GM19468 (cell line): ENCODE data around the gene PYROXD2.

Experiments
- ATAC-seq: cut with Tn5 transposase; IDR thresholded peaks from one replicate; pipeline ENCODE4 v1.9.1; 2021; ENCODE audit warnings: mild to moderate bottlenecking, moderate library complexity, moderate number of reproducible peaks; ENCODE audit not compliant: unreplicated experiment; ENCODE audit errors: extremely low read depth

PYROXD2 gene

DNA sequence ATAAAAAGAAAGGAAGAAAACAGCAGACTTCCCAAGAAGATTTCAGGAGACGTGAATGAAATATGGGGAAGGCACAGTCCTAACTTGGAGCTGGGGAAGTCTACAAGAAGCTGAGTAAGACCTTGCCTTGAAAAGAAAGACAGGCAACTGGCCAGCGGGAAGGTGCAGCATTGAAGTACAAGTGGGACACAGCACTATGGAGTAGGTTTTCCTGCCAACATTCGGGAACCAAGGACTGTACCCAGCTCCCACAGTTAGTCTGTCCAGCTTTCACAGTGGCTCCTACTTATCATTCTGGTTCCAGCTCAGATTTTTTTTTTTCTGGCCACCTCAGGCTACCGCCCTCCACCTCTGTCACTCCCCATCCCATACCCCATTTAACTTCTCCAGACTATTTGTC, 21.7 kb upstream of the PYROXD2 start:
- ATAC-seq: no peak

DNA sequence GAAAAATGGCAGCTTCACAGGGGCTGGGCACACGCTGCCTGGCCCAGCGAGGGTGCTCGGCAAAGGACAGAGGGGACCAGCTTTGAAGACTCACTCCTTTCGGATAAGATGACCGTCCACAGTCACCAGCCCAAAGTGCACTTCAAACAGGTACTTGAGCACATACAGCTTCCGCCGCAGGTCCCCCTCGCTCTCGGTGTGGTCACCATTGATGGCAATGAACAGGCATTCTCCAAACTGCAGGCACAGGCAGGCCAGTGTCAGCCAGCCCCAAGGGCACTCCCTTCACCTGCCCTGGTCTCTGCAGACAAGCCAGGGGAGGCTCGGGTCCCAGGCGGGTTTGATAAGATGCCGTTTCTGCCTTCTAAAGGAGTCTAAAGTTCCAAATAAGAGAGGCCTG, 20.2 kb upstream of the PYROXD2 start:
- no peak for ATAC-seq

DNA sequence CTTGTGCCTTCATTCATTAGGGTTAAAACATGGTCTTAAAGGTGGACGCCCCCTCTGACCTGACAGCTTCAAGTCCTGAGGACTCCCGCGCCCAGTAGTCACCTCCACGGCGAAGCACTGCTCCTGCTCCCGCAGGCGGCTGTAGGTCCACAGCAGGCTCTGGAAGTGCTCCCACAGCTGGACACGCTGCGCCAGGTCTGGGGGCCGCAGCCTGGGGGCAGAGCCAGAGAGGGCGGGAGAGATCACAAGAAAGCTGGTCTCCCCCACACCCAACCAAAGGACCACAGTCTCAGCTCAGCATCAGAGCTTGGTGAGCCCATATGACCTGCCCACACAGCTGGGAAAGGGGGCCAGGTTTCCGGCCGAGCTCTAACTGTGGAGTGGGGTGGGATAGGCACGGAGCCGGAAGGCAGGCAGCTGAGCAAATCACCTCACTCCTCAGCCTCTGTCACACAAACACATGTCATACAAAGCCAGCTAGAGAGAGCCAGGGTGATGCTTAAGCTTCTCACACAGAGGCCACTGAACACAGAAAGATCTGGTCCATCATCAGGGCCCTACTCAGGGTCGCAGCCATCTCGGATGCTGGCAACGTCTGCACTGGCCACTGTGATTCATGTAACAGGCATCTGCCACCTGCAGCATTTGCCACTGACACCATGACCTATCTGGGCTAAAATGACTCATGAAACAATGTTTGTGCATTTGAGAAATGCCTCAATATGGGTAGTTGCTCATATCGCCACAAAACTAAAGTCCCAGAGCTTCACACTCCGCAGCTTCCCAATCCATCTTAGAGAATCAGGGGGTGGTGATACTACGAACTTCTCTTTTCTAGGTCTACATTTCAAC, 19.1 kb upstream of the PYROXD2 start:
- ATAC-seq: no peak

DNA sequence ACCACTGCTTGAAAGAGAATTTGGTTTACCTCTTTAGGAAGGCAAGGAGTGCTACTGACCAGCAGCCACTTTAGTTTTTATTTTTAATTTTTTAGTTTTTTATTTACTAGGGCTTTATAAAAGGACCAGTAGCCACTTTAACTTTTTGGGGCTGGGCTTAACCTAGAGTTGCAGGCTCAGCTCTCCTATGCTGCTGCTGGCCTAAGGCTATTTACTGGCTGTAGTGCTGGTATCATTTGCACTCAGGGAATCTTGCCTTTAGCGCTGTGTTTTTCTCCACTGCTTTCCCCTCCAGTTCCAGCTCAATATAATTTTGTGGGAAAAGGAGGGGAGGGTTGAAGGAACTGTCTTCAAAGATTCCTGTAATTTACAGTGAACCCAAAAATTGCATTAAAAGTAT, 18.4 kb upstream of the PYROXD2 start:
- ATAC-seq: no peak

GRCh38 chr10:98432330-98432729, 17.3 kb upstream of the PYROXD2 start:
- ATAC-seq: no peak

DNA sequence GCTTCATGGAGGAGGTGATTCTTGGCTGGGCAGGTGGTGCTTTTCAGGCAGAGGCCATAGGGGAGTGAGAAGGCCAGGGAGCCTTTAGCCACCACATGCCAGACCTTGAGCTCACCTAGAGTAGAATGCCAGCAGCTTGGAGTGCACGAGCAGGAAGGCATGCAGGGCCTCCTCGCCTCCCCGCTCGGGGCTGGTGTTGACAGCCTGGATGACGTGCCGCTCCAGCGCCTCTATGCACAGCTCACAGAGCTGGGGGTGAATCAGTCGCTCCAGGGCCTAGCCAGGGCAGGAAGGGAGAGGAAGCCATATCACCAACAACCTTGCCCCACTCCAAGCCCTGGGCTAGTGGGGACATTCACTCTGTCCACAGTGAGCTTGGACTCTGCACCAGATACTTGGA, 16.0 kb upstream of the PYROXD2 start:
- ATAC-seq: no peak

DNA sequence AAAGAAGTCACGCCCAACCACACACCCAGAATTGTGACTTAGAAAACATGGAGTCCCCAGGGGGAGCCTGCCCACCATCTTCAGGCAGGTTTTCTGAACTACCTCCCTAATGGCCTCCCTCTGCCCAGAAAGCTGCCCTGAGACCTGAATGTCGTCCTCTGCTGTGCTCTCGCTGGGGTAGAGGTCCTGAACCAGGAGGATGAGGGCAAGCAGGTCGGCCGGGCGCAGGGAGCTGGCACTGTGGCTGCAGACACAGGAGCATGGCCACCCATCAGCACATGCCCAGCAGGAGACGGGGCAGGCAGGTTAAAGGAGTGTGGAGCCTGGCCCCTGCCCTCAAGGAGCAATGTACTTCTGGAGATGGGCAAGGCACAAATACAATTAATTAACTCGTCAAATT, 15.4 kb upstream of the PYROXD2 start:
- ATAC-seq: no peak

GRCh38 chr10:98429320-98430072, 14.5 kb upstream of the PYROXD2 start:
- ATAC-seq: no peak

GRCh38 chr10:98427011-98427515, 12.1 kb upstream of the PYROXD2 start:
- no peak for ATAC-seq

DNA sequence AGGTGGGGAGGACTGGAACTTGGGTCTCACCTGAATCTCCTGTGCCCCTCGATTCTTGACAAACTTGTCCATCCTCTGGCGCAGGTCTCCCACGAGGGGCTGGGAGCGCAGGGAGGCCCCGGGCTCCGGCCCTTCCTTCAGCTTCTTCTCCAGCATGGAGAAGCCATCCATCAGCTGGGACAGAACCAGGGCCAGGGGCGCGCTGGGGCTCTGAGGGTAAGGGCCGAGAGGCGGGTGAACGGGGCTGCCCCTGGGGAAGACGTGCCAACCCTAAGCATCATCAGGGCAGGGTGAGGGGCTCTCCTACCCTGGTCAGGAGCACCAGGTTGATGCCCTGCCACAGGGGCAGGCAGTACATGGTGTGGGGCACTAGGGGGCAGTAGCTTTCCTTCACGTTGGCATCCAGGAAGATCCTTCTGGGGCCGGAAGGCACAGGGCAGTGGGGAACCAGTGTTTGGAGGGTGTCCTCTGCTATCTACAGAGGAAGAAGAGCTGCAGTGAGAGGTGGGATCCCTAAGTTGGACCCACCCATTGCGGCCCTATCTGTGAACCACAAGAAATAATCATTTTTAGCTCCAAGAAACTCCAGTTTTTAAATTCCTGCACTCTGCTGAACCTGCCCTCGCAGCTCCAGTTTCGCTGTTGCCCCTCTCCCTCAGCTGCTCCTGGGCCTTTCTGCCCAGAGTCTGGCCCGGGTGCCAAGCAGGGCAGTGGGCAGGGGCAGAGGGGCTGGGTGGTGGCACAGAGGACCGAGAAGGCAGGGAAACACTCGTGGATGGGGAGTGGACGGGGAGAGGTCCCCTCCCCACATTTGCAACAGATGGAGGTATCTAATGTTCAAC, 10.8 kb upstream of the PYROXD2 start:
- peak; percentile 51 for ATAC-seq

- no peak for ATAC-seq
These were observed 9.6 kb upstream of the PYROXD2 start for GRCh38 chr10:98424295-98425254.

- no peak for ATAC-seq
These were observed 8.7 kb upstream of the PYROXD2 start for GRCh38 chr10:98423691-98424120.

GRCh38 chr10:98422182-98422581, 7.2 kb upstream of the PYROXD2 start:
- no peak for ATAC-seq

- ATAC-seq: no peak
These were observed 5.8 kb upstream of the PYROXD2 start for GRCh38 chr10:98420786-98421185.

DNA sequence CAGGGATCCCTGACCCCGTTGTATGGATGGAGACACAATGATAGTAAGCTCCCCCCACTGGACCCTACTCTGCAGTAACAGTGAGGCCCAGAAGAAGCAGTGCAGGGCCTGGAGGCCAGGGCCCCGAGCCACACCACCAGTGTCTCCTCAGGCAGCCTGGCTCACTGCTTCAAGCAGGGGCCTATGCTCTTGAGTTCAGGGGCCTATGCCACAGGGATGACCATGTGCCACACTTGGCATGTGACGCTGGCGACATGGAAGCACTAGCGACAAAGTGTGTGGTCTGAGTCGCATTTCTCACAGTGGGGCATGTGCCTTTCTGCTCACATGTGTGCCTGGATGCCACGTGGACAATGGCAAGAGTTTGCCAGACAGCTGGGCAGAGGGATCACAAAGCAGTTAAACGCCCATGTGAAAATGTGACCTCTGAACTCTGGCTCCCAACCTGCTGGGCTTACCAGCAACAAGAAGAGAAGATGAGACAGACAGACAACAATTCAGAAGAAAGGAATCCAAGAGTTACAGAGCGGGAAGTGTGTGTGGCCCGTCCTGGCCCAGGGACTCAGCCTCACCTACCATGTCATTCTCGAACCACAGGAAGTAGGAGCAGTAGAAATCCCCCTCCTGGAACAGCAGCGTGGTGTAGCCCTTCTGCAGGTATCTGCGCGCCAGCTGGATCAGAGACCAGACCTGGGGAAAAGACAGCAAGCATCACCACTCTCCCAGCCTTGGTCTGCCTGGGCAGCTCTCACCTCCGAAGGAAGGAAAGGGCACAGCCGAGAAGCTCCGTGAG, 4.7 kb upstream of the PYROXD2 start:
- ATAC-seq: no peak

DNA sequence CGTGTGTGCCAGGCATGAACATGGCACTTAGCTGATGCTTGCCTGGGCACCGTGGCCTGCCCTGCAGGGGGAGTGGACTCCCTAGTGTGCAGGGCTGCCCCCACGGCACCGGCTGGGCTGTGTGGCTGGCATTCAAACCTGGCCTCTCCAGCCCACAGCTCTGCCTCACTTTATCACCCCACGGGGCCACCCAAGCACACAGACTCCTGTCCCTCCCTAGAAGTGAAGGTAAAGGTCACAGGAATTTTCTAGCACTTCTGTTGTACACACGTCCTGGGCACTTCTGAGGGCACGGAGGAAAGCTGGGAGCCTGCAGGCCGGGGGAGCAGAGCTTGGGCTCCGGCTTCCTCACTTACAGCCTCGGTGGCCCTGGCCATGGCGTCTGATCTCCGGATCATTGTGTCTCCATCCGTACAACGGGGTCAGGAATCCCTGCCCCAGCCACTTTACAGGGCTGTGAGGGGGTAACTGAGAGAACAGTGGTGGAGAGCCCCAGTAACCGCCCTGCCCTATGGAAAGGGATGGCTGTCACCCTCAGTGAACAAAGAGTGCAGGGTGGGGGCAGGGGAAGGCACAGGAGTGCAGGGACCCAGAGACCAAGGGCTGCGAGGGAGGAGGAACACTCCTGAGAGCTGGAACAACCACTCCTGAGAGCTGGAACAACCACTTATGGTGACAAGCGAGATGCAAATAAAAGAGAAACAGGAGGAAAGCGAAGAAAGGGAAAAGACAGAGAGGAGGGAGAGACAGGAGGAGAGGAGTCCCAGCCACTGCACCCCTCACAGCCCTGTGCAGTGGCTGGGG, 3.9 kb upstream of the PYROXD2 start:
- no peak for ATAC-seq

- ATAC-seq: no peak
These were observed 3.1 kb upstream of the PYROXD2 start for GRCh38 chr10:98417973-98418664.
